A673 (cell line): Measurements from ENCODE around the gene MIOS.

Experiments
- CTCF ChIP-seq: fragments of 300-800, 200-600 bp; sonication (generic); conservative IDR thresholded peaks from 2 replicates; pipeline ENCODE4 v1.5.1; 2017; ENCODE audit warnings: low read depth, mild to moderate bottlenecking, antibody characterized with exemption, low read length, moderate library complexity, mixed read lengths
- EZH2 ChIP-seq: fragments of 200-600 bp; sonication (generic); IDR thresholded peaks from 2 replicates; pipeline ENCODE4 v1.6.1; 2017; ENCODE audit warnings: borderline replicate concordance, low read depth, mild to moderate bottlenecking, mixed read lengths, antibody characterized with exemption, low read length; ENCODE audit not compliant: poor library complexity, severe bottlenecking

- no peak for TF ChIP-seq CTCF
- no peak for TF ChIP-seq EZH2
Measured at GRCh38 chr7:7563269-7563668, 3.4 kb upstream of the MIOS start.
